Measurements from ENCODE around the gene F2R.
"Not testable (repeated sequence)": the region's sequence is repeated elsewhere in the genome, so short reads cannot be mapped to it uniquely, and the experiment has no call there.

Gene F2R

DNA sequence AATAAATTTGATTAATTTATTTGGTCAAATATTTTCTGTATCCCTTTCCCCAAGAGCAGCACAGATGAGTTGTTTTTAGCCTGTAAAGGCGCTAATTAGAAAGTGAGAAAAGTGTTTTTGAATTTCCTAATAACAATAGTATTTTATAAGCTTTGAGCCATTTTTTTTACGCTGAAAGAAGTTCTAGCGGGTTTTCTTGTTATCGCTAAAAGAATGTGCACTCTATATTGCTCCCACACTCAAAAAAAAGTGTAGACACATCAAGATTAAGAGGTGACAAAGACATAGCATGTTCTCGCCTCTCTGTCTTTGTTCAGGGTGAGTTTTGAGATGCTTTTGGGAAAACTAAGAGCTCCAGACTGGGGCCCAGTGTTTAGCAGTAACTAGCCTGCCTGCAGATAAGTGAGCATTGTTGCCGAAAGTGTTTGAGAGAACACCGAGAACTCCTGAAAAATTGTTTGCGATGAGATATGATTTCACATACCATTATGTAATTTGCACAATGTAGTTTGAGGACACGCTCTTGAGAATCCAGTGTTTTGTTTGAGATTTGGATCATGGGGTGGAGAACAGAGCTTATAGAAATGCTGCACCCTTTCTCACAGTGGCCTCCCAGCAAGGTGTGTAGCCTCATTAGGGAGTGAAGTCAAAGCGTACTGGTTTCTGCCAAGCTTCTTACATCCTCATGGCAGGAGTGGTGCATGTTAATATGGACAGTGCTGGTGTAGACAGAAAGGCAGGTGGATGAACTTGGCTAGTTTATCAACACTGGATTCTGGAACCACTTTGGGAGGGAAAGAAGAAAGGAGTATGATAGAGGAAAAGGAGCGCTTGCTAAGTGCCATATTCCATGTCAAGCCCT lies 1.5 kb downstream of the F2R start:
- DNase-seq (ENCODE audit: low read depth in 2 of 2, low spot score in 1 of 2): no peak

GRCh38 chr5:76718381-76718832 lies 2.5 kb downstream of the F2R start:
- no peak for DNase-seq (ENCODE audit: low read depth in 2 of 2, low spot score in 1 of 2)

DNA sequence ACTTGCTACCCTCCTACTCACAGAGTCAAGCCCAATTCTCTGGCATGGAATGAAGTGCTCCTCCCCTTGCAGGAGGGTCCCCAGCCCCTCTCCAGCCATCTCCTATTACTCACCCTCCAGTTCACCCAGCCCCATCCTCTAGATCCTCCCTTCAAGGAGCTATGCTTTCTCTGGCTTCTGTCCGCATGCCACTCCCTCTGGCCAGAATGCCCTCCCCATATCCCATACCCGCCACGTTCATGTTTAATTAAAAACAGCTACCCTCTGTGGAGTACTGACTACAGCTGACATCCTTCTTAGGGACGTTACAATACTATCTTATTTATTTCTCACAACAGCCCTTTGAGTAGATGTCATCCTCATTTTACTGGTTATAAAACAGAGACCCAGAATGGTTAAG lies 3.0 kb downstream of the F2R start:
- no peak for DNase-seq (ENCODE audit: low read depth in 2 of 2, low spot score in 1 of 2)

DNA sequence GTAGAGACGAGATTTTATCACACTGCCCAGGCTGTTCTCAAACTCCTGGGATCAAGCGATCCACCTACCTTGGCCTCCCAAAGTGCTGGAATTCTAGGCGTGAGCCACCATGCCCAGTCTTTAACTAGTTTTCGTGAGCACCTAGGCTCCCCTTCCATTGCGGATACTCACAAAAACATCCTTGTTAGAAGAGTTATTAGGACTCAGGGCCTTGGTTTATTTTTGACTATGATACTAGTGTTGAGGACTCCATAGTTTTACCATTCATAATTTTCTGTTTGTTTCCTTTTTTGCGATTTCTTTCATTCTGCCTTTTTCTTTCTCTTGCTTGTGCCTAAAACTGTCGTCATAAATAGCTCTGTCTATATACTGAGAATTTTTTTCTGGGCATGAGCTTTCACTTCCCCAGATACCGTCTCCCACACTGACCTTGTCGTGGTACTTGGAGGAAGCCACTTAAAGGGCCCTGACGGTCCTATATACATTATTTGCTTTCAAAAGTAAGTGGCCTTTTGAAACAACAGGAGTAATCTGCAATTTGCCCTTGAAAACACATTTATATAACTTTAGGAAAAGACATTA lies 5.2 kb downstream of the F2R start:
- DNase-seq (ENCODE audit: low read depth in 2 of 2, low spot score in 1 of 2): no peak

- no peak for DNase-seq (ENCODE audit: low read depth in 2 of 2, low spot score in 1 of 2)
These were observed 7.3 kb downstream of the F2R start for GRCh38 chr5:76723266-76723665.

GRCh38 chr5:76723906-76724305 lies 8.0 kb downstream of the F2R start:
- no peak for DNase-seq (ENCODE audit: low read depth in 2 of 2, low spot score in 1 of 2)

DNA sequence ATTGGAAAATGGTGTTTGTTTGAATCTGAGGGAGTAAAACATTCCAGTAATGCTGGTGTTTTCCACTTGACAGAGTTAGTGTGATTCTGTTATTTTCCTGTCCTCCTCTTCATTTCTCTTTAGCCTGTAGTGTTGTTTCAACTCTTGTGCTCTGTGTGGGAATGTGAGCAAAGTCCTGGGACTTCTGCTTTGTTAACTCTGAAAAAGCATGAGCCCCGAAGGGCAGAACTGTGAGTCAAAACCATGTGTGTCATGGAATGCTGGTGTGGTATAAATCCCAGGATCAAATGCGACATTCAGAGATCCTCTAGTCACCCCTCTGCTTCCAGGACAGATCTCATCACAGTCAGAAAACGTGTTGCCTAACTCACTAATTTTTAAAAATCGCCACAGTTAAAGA lies 8.9 kb downstream of the F2R start:
- no peak for DNase-seq (ENCODE audit: low read depth in 2 of 2, low spot score in 1 of 2)

DNA sequence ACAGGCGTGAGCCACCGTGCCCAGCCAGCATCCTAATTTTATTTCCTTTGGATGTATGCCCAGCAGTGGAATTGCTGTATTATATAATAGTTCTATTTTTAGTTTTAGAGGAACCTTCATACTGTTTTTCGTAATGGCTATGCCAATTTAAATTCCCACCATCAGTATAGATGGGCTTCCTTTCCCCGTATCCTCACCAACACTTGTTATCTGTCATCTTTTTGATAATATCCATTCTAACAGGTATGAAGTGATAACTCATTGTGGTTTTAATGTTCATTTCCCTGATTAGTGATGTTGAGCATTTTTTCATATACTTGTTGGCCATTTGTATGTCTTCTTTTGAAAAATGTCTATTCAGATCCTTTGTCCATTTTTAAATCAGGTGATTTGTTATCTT lies 13.0 kb downstream of the F2R start:
- DNase-seq (ENCODE audit: low read depth in 2 of 2, low spot score in 1 of 2): no peak

GRCh38 chr5:76729373-76730290 lies 13.7 kb downstream of the F2R start:
- DNase-seq (ENCODE audit: low read depth in 2 of 2, low spot score in 1 of 2): no peak

DNA sequence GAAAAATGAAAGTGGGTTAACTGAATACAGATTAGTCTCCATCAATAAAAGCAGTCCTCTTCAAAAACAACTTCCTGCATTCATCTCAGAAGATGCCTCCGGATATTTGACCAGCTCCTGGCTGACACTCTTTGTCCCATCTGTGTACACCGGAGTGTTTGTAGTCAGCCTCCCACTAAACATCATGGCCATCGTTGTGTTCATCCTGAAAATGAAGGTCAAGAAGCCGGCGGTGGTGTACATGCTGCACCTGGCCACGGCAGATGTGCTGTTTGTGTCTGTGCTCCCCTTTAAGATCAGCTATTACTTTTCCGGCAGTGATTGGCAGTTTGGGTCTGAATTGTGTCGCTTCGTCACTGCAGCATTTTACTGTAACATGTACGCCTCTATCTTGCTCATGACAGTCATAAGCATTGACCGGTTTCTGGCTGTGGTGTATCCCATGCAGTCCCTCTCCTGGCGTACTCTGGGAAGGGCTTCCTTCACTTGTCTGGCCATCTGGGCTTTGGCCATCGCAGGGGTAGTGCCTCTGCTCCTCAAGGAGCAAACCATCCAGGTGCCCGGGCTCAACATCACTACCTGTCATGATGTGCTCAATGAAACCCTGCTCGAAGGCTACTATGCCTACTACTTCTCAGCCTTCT lies 16.6 kb downstream of the F2R start:
- no peak for DNase-seq (ENCODE audit: low read depth in 2 of 2, low spot score in 1 of 2)

GRCh38 chr5:76733049-76733417 lies 17.1 kb downstream of the F2R start:
- DNase-seq (ENCODE audit: low read depth in 2 of 2, low spot score in 1 of 2): peak in 1 of 2 donors; percentile 32

- no peak for DNase-seq (ENCODE audit: low read depth in 2 of 2, low spot score in 1 of 2)
These were observed 20.0 kb downstream of the F2R start for GRCh38 chr5:76735762-76736545.

- DNase-seq (ENCODE audit: low read depth in 2 of 2, low spot score in 1 of 2): no peak
These were observed 21.0 kb downstream of the F2R start for GRCh38 chr5:76736679-76737556.

DNA sequence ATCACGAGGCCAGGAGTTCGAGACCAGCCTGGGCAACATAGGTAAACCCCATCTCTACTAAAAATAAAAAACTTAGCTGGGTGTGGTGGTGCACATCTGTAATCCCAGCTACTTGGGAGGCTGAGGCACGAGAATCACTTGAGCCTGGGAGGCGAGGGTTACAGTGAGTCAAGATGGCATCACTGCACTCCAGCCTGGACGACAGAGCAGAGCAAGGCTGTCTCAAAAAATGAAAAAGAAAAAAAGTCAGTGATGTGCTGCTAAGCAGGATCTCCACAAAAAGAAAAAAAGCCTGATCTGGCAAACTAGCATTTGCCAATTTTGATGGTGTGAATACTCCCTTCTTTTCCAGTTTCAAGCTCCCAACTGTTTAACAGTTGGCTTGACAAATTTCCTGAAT lies 21.9 kb downstream of the F2R start:
- DNase-seq (ENCODE audit: low read depth in 2 of 2, low spot score in 1 of 2): no peak

- DNase-seq (ENCODE audit: low read depth in 2 of 2, low spot score in 1 of 2): not testable (repeated sequence)
These were observed 25.6 kb downstream of the F2R start for GRCh38 chr5:76741506-76741905.

GRCh38 chr5:76742583-76742982 lies 26.7 kb downstream of the F2R start:
- DNase-seq (ENCODE audit: low read depth in 2 of 2, low spot score in 1 of 2): no peak

DNA sequence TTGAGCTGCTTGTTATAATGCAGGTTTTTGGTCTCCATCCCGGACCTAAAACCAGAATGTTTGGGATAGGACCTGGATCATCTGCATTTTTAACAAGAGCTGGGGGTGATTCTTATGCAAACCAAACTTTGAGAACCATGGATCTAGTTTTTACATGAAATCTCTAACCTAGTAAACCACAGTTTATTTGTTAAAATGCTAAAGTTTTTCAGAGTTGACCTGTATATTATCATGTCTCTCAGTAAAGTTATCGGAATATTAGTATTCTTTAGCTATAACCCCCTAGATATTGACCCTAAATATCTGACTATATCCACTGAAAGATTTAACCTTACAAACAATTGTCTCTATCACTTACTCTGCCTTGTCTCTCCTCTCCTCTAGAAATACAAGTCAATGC lies 28.7 kb downstream of the F2R start:
- DNase-seq (ENCODE audit: low read depth in 2 of 2, low spot score in 1 of 2): no peak

GRCh38 chr5:76745670-76746069 lies 29.7 kb downstream of the F2R start:
- no peak for DNase-seq (ENCODE audit: low read depth in 2 of 2, low spot score in 1 of 2)

DNA sequence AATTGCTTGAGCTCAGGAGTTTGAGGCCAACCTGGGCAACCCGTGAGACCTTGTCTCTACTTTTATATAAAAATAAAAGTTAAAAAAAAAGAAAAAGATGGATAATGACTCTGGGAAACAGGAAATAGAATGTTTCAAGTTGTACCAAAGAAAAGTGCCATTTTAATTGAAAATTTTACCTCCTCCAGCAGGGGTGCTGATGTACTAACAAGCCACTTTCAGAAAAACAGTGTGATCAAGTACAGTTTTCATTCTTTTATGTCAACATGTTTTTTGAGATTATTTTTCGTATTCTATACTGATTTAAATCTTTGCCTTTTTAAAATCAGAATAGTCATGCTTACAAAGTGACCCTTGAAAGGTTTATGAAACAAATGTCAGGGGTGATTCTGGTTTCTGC lies 30.8 kb downstream of the F2R start:
- DNase-seq (ENCODE audit: low read depth in 2 of 2, low spot score in 1 of 2): no peak

GRCh38 chr5:76747706-76748105 lies 31.8 kb downstream of the F2R start:
- DNase-seq (ENCODE audit: low read depth in 2 of 2, low spot score in 1 of 2): no peak
